ENCODE data around the gene ABCF3.

ABCF3 gene

DNA sequence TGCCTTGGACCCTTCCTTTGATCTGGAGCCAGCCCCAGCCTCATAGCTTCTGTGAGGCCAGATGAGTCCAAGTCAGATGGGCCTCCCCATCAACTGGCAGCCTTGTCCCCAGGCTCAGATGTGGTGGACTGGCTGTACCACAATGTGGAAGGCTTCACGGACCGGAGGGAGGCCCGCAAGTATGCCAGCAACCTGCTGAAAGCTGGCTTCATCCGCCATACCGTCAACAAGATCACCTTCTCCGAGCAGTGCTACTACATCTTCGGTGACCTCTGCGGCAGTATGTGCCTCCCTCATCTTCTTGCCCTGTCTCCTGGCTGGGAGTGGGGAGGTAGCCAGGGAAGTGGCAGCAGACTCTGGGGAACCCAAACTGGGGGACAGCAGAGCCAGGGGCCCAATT is 18.2 kb upstream of the ABCF3 start:
- DNase-seq (ENCODE audit: low read depth): no peak

DNA sequence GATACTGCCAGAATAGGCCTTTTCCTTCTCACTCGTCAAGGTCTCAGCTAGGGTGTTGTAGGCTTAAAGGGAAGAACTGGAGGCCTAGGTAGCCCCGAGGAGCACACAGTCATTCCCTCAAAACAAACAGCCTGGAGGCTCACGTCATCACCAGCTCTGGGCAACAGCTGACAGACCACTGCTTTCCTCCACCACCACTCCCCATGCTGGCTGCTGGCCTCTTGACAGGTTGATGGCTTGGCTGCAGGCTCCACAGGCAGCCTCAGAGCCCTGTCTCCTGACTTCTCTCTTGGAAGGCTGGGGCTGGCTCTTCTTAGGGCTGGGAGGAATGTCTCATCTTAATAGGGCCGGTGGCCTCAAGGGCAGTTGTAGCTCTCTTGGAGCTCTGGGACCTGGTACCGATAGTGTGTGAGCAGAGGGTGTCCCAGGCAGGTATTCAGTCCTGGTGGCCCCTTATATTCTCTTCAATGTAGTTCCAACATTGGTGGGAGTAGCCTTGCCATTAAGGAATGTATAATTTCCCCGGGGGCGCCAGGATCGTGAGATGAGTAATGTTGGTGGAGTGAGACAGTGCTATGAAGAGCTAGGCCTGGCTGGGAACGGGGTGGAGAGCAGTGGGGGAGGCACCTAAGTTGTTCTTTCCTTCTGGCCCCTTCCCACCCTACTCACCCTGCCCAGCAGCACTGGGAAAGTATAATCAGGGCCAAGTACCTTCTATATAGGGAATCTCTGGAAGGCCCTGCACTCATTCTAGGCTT is 17.5 kb upstream of the ABCF3 start:
- DNase-seq (ENCODE audit: low read depth): no peak

DNA sequence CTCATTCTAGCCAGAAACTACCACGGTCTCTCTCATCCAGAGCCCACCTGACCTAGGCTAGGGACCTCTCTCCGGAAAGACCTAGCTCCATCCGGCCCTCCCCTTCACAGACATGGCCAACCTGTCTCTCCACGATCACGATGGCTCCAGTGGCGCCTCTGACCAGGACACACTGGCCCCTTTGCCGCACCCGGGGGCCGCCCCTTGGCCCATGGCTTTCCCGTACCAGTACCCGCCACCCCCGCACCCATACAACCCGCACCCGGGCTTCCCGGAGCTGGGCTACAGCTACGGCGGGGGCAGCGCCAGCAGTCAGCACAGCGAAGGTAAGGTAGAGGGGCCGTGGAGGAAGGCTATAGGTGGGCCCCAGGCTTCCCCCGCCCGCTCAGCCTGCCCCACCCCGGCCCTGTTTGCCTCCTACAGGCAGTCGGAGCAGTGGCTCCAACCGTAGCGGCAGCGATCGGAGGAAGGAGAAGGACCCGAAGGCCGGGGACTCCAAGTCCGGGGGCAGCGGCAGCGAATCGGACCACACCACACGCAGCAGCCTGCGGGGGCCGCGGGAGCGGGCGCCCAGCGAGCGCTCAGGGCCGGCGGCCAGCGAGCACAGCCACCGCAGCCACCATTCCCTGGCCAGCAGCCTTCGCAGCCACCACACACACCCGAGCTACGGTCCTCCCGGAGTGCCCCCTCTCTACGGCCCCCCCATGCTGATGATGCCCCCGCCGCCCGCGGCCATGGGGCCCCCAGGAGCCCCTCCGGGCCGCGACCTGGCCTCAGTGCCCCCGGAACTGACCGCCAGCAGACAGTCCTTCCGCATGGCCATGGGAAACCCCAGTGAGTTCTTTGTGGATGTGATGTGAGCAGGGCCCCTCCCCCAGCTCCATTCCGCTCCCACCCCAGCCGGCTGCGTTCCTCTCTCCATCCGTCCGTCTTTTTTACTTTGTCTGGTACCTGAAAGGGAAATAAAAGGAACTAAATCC is 15.8 kb upstream of the ABCF3 start:
- DNase-seq (ENCODE audit: low read depth): no peak

GRCh38 chr3:184171562-184171961 is 14.4 kb upstream of the ABCF3 start:
- no peak for DNase-seq (ENCODE audit: low read depth)

DNA sequence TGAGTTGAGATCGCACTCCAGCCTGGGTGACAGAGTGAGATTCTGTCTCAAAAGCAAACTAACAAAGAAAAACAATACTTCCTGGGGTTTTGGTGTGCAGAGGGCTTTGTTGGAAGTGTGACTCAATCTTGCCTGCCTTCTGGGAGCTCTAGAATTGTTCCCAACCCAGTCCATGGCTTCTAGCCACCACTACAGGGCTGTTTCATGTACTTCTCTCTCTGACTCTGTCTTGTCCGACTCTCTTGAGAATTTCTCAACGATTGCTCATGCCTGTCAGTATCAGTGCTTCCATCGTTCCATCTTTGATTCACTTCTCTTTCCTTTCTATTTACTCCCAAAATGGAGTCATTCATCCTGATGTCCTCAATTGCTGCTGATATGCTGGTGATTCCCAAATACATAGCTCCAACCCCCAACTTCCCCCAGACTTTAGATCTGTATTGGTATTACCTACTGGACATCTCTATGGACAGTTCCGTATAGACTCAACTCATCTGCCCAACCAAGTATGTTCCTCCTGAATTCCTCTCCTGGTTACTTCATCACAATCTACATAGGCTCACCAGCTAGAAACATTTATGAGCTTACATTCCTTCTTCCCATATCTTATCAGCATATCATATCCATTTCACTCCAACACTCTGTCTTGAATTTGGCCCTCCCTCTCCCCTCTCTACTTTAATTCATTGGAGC is 13.2 kb upstream of the ABCF3 start:
- DNase-seq (ENCODE audit: low read depth): no peak

- no peak for DNase-seq (ENCODE audit: low read depth)
Observed at GRCh38 chr3:184173374-184173722, 12.7 kb upstream of the ABCF3 start.

GRCh38 chr3:184174284-184174645 is 11.7 kb upstream of the ABCF3 start:
- no peak for DNase-seq (ENCODE audit: low read depth)

DNA sequence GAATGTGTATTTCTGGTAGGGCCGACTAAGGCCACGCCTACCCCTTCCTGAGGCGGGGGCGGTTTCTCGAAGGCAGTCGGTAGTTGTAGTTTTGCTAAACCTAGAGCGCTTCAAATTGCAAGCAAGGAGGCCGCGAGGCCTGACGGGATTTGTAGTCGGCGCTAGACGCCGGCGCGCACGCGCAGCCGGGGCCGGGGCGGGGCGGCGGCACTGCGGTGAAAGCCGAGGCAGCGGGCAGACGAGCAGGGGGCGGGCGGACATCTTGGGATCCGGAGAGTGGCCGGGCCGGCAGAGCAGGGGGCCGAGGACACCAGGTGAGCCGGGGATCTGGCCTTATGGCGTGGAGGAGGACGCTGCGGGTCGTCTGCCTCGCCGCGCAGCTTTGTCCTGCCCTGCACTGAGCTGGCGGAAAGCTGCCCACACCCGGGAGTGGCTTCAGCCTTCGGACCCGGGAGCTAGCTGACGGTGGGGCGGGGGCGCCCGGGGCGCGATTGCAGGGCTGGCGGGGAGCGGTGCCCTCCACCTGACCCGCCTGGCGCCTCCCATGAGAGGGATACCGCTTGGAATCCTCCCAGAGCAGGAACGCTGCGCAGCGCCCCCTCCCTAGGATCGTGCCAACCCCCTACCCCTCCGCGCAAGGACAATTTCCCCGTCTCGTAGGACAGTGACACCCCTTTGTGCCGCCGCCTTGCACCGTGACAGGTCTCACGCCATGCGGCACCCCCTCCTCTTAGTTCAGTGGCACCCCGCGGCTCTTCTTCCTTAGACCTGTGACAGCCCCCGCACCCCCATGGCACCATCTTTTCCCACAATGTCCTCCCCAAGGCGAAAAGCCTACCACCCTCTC is 11.1 kb upstream of the ABCF3 start, which contains the start of gene AP2M1:
Gene AP2M1 (plus strand): TSS at position 210 of the 847 bp plus-strand sequence. CDS start 2,139 bp downstream, outside the sequence.
- DNase-seq (ENCODE audit: low read depth): peak; percentile 94

- no peak for DNase-seq (ENCODE audit: low read depth)
Observed at GRCh38 chr3:184175506-184175905, 10.5 kb upstream of the ABCF3 start.

- no peak for DNase-seq (ENCODE audit: low read depth)
Observed at GRCh38 chr3:184175981-184176376, 10.0 kb upstream of the ABCF3 start.

GRCh38 chr3:184176377-184177330 is 9.3 kb upstream of the ABCF3 start:
- DNase-seq (ENCODE audit: low read depth): no peak

DNA sequence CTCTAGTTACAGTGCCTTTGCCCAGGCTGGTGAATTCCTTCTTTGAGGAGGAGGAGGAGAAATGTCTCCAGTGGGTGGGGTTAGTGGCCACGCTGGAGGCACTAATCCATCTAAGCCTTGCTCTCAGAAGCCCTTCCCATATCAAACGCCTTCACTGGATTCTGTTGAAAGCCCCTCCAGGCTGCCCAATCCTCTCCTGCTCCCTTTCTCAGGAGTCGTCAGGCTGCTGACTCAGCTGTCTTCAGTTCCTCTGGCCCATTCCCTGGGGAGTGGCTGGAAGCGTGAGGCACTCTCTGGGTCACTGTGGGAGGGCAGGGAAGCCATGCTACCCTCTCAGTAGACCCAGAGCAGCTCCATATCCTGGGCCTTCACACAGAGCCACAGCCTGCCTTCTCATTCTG is 8.7 kb upstream of the ABCF3 start:
- no peak for DNase-seq (ENCODE audit: low read depth)

DNA sequence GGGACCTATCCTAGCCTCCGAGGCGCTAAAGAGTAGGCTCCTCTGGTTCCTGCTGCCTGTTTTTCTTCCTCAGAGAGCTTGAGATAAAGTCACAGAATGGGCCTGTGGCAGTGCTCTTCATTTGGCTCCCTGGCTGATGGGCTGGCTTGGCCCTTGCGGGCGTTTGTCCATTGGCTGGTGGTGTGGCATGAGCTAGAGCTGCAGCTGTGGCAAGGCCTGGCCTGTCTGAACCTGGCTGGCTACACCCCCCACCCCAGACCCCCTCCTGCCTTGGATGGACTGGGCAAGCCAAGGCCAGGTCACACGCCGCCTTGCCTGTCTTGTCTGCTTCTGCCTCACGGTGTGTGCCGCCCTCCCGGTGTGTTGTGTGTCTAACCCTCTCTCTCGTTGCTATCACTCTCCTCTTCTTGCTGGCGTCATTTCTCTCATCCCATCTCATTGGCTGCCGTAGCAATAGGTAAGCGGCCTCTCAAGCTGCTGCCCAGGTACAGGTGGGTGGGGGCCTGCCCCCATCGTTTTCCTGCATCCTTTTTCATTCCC is 8.2 kb upstream of the ABCF3 start:
- no peak for DNase-seq (ENCODE audit: low read depth)

GRCh38 chr3:184178521-184179138 is 7.4 kb upstream of the ABCF3 start:
- DNase-seq (ENCODE audit: low read depth): no peak

DNA sequence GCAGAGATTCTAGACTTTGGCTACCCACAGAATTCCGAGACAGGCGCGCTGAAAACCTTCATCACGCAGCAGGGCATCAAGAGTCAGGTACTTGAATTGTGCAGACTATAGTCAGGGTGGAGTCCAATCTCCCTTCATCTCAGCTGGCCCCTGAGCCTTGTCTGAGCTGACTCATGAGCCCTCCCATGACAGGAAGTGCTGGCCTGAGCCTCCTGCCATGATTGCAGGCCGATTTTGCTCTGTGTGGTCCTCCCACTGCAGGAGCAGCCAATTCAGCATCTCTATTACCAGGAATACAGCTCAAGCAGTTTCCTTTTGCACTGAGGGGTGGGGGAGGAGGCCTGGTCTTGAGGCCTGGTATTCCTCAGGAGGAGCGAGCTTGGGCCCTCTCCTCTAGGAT is 5.8 kb upstream of the ABCF3 start:
- no peak for DNase-seq (ENCODE audit: low read depth)

DNA sequence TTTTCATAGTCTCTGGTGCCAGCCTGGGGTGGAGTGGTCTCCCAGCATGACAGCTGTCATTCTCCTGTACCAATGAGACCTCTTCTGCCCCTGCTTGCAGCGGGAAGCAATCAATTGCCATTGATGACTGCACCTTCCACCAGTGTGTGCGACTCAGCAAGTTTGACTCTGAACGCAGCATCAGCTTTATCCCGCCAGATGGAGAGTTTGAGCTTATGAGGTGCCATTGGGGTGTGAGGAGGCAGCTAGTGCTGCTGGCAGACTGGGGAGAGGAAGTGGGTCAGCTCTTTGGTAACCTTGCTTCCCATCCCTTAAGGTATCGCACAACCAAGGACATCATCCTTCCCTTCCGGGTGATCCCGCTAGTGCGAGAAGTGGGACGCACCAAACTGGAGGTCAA is 4.4 kb upstream of the ABCF3 start:
- no peak for DNase-seq (ENCODE audit: low read depth)

- no peak for DNase-seq (ENCODE audit: low read depth)
Observed at GRCh38 chr3:184183679-184184078, 2.3 kb upstream of the ABCF3 start.

DNA sequence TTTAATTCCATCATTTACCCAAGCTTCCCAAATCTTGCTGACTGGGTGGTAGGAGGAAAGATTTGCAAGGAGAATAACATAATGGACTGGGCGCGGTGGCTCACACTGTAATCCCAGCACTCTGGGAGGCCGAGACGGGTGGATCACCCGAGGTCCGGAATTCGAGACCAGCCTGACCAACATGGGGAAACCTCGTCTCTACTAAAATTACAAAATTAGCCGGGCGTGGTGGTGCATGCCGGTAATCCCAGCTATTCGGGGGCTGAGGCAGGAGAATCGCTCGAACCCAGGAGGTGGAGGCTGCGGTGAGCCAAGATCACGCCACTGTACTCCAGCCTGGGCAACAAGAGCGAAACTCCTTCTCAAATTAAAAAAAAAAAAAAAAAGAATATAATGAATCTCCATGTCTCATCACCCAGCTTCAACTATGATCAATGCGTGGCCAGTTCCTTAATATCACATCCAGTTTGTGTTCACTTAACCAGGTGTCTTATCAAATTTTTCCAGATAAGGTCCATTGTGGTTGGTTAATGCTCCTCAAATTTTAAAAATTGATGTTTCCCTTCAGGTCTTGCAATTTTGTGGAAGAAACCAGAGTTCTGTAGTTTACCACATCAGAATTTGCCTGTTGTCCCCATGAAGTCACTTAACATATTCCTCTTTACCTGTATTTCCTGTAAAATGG is 1.3 kb upstream of the ABCF3 start:
- no peak for DNase-seq (ENCODE audit: low read depth)
